Activated T-helper 1 cell treated with anti-CD3 and anti-CD28 coated beads, Interleukin-2, amount 50 U/mL, for 16 hours (primary cell): Measurements from ENCODE around the gene PTPRG.

ENCODE experiments used
- DNase-seq, 2 donors: peaks; one replicate each; pipeline ENCODE4 v3.0.0-alpha.2; 2020; ENCODE audit warnings: low read depth in 1 of 2, low spot score in 1 of 2

PTPRG gene

GRCh38 chr3:62201438-62202035, 640.2 kb downstream of the PTPRG start:
- DNase-seq: no peak

- no peak for DNase-seq
Measured at GRCh38 chr3:62203152-62203551, 641.8 kb downstream of the PTPRG start.

GRCh38 chr3:62203561-62203960, 642.2 kb downstream of the PTPRG start:
- no peak for DNase-seq

- DNase-seq: no peak
Measured at GRCh38 chr3:62207197-62207596, 645.8 kb downstream of the PTPRG start.

GRCh38 chr3:62208385-62208784, 647.0 kb downstream of the PTPRG start:
- no peak for DNase-seq

GRCh38 chr3:62209101-62209500, 647.7 kb downstream of the PTPRG start:
- no peak for DNase-seq

GRCh38 chr3:62210011-62210410, 648.6 kb downstream of the PTPRG start:
- DNase-seq: no peak

- DNase-seq: no peak
Measured at GRCh38 chr3:62211675-62212429, 650.5 kb downstream of the PTPRG start.

GRCh38 chr3:62214850-62215249, 653.5 kb downstream of the PTPRG start:
- DNase-seq: no peak

GRCh38 chr3:62220616-62221015, 659.2 kb downstream of the PTPRG start:
- no peak for DNase-seq

- no peak for DNase-seq
Measured at GRCh38 chr3:62225051-62225450, 663.7 kb downstream of the PTPRG start.

GRCh38 chr3:62226601-62227339, 665.4 kb downstream of the PTPRG start:
- DNase-seq: no peak

- DNase-seq: no peak
Measured at GRCh38 chr3:62228467-62228866, 667.1 kb downstream of the PTPRG start.

- DNase-seq: no peak
Measured at GRCh38 chr3:62229211-62229610, 667.8 kb downstream of the PTPRG start.

GRCh38 chr3:62229908-62230307, 668.5 kb downstream of the PTPRG start:
- no peak for DNase-seq

- DNase-seq: no peak
Measured at GRCh38 chr3:62233065-62233464, 671.7 kb downstream of the PTPRG start.

- DNase-seq: no peak
Measured at GRCh38 chr3:62236016-62236415, 674.6 kb downstream of the PTPRG start.

GRCh38 chr3:62237286-62237948, 676.0 kb downstream of the PTPRG start:
- no peak for DNase-seq

- DNase-seq: no peak
Measured at GRCh38 chr3:62238003-62238402, 676.6 kb downstream of the PTPRG start.

GRCh38 chr3:62238431-62238830, 677.1 kb downstream of the PTPRG start:
- DNase-seq: no peak

GRCh38 chr3:62241279-62241678, 679.9 kb downstream of the PTPRG start:
- no peak for DNase-seq
